ENCODE data around the gene CEP128. TPM values are rescaled to one million over a fixed set of nuclear protein-coding genes. Genes with fewer than 3 reads are reported as not detected.

The CEP128 gene
- total and polyA plus RNA-seq, 2 experiments from 2014 or later = 7.6 to 17.6 TPM

DNA sequence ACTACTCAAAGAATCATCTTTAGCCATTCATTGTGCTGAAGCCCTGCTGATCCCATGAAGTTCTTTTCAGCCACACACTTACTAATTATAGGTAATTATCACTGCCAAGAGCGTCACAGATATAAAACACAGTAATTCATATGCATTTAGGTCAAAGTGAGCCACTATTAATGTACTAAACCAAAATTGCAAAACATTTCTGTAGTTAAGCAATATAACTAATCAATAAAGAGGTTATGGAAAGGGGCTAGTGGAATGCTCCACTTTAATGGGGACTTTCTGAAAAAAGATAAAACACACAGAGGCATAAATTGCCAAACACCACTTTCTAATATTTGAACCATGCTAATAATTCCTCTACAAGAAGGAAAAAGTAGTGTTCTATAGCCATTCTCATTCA, 6.8 kb upstream of the CEP128 start (continued):
- TF ChIP-seq EZH2phosphoT487 (IDR thresholded peaks at IDR 0.05; ENCODE audit: unreplicated experiment) (no peak), CREB1 (CRISPR knock-in tag; IDR thresholded peaks at IDR 0.05; ENCODE audit: low read depth) (no peak), ZNF114 (CRISPR knock-in tag; IDR thresholded peaks at IDR 0.05) (no peak), EZH2 (IDR thresholded peaks at IDR 0.05; ENCODE audit: low read depth, unreplicated experiment) (no peak), POLR2AphosphoS5 (IDR thresholded peaks at IDR 0.05; ENCODE audit: low read depth) (no peak), NANOG (IDR thresholded peaks at IDR 0.05; ENCODE audit: borderline replicate concordance) (no peak)
- TF ChIP-seq, protein P1, sequence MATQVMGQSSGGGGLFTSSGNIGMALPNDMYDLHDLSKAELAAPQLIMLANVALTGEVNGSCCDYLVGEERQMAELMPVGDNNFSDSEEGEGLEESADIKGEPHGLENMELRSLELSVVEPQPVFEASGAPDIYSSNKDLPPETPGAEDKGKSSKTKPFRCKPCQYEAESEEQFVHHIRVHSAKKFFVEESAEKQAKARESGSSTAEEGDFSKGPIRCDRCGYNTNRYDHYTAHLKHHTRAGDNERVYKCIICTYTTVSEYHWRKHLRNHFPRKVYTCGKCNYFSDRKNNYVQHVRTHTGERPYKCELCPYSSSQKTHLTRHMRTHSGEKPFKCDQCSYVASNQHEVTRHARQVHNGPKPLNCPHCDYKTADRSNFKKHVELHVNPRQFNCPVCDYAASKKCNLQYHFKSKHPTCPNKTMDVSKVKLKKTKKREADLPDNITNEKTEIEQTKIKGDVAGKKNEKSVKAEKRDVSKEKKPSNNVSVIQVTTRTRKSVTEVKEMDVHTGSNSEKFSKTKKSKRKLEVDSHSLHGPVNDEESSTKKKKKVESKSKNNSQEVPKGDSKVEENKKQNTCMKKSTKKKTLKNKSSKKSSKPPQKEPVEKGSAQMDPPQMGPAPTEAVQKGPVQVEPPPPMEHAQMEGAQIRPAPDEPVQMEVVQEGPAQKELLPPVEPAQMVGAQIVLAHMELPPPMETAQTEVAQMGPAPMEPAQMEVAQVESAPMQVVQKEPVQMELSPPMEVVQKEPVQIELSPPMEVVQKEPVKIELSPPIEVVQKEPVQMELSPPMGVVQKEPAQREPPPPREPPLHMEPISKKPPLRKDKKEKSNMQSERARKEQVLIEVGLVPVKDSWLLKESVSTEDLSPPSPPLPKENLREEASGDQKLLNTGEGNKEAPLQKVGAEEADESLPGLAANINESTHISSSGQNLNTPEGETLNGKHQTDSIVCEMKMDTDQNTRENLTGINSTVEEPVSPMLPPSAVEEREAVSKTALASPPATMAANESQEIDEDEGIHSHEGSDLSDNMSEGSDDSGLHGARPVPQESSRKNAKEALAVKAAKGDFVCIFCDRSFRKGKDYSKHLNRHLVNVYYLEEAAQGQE (IDR thresholded peaks at IDR 0.05; ENCODE audit: unreplicated experiment) = no peak

DNA sequence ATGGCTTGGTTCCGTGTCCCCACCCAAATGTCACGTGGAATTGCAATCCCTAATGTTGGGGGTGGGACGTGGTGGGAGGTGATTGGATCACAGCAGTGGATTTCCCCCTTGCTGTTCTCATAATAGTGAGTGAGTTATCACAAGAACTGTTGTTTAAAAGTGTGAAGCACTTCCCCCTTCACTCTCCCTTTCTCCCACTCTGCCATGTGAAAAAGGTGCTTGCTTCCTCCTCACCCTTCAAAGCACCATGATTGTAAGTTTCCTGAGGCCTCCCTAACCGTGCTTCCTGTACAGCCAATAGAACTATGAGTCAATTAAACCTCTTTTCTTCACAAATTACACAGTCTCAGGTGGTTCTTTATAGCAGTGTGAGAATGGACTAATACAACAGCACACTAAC, 5.3 kb upstream of the CEP128 start:
- Mint-ChIP-seq H3K27me3 (ENCODE audit: insufficient read depth, low read depth, poor library complexity) (no peaks in the 10 kb centered on the region), H3K4me3 (no peak overlapping the region), H3K36me3 (ENCODE audit: low read depth) (no peaks in the 10 kb centered on the region), H3K4me1 (peaks cover 7% of the 10 kb centered on the region; the same call in 2 of the 3 replicates), H3K9me3 (no peaks in the 10 kb centered on the region), H3K27ac (no peak overlapping the region)
- Histone ChIP-seq H3K4me3 (no peak overlapping the region), H3K36me3 (ENCODE audit: insufficient read depth) (no peaks in the 10 kb centered on the region), H3F3A (replicated peaks; ENCODE audit: low read depth) (no peaks in the 10 kb centered on the region), H4K20me1 (replicated peaks; ENCODE audit: insufficient read depth) (no peaks in the 10 kb centered on the region), H3K4me2 (no peak overlapping the region), H3K27ac (ENCODE audit: low read depth) (no peak overlapping the region), H3K27me3 (ENCODE audit: insufficient read depth) (no peaks in the 10 kb centered on the region), H3K79me2 (replicated peaks; ENCODE audit: insufficient read depth) (no peaks in the 10 kb centered on the region), H3K4me1 (ENCODE audit: insufficient read depth) (0 out of 2 replicates have a peak, but pooled peaks cover 6% of the 10 kb centered on the region), H3K9me2 (ENCODE audit: insufficient read depth) (no peaks in the 10 kb centered on the region), H2AFZ (no peak overlapping the region)
- DNase-seq (ENCODE audit: low spot score) = no peak
- no peak for ATAC-seq
- TF ChIP-seq ZNF331 (CRISPR knock-in tag; IDR thresholded peaks at IDR 0.05; ENCODE audit: low read depth) = no peak
- TF ChIP-seq, protein P2, sequence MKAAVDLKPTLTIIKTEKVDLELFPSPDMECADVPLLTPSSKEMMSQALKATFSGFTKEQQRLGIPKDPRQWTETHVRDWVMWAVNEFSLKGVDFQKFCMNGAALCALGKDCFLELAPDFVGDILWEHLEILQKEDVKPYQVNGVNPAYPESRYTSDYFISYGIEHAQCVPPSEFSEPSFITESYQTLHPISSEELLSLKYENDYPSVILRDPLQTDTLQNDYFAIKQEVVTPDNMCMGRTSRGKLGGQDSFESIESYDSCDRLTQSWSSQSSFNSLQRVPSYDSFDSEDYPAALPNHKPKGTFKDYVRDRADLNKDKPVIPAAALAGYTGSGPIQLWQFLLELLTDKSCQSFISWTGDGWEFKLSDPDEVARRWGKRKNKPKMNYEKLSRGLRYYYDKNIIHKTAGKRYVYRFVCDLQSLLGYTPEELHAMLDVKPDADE (IDR thresholded peaks at IDR 0.05) = no peak
- TF ChIP-seq ZNF114 (CRISPR knock-in tag; IDR thresholded peaks at IDR 0.05) = no peak
- TF ChIP-seq STAT1 (IDR thresholded peaks at IDR 0.05; ENCODE audit: unreplicated experiment) = no peak
- no peak for TF ChIP-seq POLR2AphosphoS5 (IDR thresholded peaks at IDR 0.05; ENCODE audit: low read depth)
- no peak for TF ChIP-seq NANOG (IDR thresholded peaks at IDR 0.05; ENCODE audit: borderline replicate concordance)
- TF ChIP-seq, protein P3, sequence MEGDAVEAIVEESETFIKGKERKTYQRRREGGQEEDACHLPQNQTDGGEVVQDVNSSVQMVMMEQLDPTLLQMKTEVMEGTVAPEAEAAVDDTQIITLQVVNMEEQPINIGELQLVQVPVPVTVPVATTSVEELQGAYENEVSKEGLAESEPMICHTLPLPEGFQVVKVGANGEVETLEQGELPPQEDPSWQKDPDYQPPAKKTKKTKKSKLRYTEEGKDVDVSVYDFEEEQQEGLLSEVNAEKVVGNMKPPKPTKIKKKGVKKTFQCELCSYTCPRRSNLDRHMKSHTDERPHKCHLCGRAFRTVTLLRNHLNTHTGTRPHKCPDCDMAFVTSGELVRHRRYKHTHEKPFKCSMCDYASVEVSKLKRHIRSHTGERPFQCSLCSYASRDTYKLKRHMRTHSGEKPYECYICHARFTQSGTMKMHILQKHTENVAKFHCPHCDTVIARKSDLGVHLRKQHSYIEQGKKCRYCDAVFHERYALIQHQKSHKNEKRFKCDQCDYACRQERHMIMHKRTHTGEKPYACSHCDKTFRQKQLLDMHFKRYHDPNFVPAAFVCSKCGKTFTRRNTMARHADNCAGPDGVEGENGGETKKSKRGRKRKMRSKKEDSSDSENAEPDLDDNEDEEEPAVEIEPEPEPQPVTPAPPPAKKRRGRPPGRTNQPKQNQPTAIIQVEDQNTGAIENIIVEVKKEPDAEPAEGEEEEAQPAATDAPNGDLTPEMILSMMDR (conservative IDR thresholded peaks at IDR 0.05; ENCODE audit: low read depth in 2 of 2) = no peak
- no peak for TF ChIP-seq JUNB (IDR thresholded peaks at IDR 0.05; ENCODE audit: unreplicated experiment)
- no peak for TF ChIP-seq CREB1 (CRISPR knock-in tag; IDR thresholded peaks at IDR 0.05; ENCODE audit: low read depth)
- no peak for TF ChIP-seq EZH2phosphoT487 (IDR thresholded peaks at IDR 0.05; ENCODE audit: unreplicated experiment)
- TF ChIP-seq, protein P4, sequence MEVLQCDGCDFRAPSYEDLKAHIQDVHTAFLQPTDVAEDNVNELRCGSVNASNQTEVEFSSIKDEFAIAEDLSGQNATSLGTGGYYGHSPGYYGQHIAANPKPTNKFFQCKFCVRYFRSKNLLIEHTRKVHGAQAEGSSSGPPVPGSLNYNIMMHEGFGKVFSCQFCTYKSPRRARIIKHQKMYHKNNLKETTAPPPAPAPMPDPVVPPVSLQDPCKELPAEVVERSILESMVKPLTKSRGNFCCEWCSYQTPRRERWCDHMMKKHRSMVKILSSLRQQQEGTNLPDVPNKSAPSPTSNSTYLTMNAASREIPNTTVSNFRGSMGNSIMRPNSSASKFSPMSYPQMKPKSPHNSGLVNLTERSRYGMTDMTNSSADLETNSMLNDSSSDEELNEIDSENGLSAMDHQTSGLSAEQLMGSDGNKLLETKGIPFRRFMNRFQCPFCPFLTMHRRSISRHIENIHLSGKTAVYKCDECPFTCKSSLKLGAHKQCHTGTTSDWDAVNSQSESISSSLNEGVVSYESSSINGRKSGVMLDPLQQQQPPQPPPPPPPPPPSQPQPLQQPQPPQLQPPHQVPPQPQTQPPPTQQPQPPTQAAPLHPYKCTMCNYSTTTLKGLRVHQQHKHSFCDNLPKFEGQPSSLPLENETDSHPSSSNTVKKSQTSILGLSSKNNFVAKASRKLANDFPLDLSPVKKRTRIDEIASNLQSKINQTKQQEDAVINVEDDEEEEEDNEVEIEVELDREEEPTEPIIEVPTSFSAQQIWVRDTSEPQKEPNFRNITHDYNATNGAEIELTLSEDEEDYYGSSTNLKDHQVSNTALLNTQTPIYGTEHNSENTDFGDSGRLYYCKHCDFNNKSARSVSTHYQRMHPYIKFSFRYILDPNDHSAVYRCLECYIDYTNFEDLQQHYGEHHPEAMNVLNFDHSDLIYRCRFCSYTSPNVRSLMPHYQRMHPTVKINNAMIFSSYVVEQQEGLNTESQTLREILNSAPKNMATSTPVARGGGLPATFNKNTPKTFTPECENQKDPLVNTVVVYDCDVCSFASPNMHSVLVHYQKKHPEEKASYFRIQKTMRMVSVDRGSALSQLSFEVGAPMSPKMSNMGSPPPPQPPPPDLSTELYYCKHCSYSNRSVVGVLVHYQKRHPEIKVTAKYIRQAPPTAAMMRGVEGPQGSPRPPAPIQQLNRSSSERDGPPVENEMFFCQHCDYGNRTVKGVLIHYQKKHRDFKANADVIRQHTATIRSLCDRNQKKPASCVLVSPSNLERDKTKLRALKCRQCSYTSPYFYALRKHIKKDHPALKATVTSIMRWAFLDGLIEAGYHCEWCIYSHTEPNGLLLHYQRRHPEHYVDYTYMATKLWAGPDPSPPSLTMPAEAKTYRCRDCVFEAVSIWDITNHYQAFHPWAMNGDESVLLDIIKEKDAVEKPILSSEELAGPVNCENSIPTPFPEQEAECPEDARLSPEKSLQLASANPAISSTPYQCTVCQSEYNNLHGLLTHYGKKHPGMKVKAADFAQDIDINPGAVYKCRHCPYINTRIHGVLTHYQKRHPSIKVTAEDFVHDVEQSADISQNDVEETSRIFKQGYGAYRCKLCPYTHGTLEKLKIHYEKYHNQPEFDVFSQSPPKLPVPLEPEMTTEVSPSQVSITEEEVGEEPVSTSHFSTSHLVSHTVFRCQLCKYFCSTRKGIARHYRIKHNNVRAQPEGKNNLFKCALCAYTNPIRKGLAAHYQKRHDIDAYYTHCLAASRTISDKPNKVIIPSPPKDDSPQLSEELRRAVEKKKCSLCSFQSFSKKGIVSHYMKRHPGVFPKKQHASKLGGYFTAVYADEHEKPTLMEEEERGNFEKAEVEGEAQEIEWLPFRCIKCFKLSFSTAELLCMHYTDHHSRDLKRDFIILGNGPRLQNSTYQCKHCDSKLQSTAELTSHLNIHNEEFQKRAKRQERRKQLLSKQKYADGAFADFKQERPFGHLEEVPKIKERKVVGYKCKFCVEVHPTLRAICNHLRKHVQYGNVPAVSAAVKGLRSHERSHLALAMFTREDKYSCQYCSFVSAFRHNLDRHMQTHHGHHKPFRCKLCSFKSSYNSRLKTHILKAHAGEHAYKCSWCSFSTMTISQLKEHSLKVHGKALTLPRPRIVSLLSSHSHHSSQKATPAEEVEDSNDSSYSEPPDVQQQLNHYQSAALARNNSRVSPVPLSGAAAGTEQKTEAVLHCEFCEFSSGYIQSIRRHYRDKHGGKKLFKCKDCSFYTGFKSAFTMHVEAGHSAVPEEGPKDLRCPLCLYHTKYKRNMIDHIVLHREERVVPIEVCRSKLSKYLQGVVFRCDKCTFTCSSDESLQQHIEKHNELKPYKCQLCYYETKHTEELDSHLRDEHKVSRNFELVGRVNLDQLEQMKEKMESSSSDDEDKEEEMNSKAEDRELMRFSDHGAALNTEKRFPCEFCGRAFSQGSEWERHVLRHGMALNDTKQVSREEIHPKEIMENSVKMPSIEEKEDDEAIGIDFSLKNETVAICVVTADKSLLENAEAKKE (CRISPR knock-in tag; IDR thresholded peaks at IDR 0.05) = no peak
